ENCODE data around the gene NAPG. TPM values are rescaled to one million over a fixed set of nuclear protein-coding genes. Genes with fewer than 3 reads are reported as not detected.
"Not testable (repeated sequence)": the region's sequence is repeated elsewhere in the genome, so short reads cannot be mapped to it uniquely, and the experiment has no call there.

The NAPG gene
- total RNA-seq, 1 donor from 2014 or later = 28.1 TPM

DNA sequence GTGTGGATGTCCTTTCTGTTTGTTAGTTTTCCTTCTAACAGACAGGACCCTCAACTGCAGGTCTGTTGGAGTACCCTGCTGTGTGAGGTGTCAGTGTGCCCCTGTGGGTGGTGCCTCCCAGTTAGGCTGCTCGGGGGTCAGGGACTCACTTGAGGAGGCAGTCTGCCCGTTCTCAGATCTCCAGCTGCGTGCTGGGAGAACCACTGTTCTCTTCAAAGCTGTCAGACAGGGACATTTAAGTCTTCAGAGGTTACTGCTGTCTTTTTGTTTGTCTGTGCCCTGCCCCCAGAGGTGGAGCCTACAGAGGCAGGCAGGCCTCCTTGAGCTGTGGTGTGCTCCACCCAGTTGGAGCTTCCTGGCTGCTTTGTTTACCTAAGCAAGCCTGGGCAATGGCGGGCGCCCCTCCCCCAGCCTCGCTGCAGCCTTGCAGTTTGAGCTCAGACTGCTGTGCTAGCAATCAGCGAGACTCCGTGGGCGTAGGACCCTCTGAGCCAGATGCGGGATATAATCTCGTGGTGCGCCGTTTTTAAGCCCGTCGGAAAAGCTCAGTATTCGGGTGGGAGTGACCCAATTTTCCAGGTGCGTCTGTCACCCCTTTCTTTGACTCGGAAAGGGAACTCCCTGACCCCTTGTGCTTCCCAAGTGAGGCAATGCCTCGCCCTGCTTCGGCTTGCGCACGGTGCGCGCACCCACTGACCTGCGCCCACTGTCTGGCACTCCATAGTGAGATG is 52.2 kb downstream of the NAPG start:
- intact Hi-C loops (cut with DNase I); H3K27me3 ChIP-seq (ENCODE audit: low read depth); H3K9me3 ChIP-seq; DNase-seq; ATAC-seq; H3K4me3 ChIP-seq; H3K36me3 ChIP-seq; H3K4me1 ChIP-seq; H3K27ac ChIP-seq: not testable (repeated sequence)

DNA sequence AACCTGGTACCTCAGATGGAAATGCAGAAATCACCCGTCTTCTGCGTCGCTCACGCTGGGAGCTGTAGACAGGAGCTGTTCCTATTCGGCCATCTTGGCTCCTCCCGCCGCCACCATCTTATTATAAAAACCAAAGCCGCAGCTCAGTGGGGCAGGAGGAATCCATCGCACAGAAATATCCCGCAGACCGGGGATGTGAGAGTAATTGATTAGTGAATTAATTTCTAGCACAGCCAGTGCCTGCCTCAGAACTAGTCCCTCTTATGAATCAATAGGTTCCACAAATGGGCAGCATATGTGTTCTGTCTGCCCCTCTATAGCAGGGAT is 52.7 kb downstream of the NAPG start:
- DNase-seq; H3K27me3 ChIP-seq (ENCODE audit: low read depth); H3K4me3 ChIP-seq; H3K4me1 ChIP-seq; H3K27ac ChIP-seq; ATAC-seq; intact Hi-C loops (cut with DNase I); H3K36me3 ChIP-seq; H3K9me3 ChIP-seq: not testable (repeated sequence)

DNA sequence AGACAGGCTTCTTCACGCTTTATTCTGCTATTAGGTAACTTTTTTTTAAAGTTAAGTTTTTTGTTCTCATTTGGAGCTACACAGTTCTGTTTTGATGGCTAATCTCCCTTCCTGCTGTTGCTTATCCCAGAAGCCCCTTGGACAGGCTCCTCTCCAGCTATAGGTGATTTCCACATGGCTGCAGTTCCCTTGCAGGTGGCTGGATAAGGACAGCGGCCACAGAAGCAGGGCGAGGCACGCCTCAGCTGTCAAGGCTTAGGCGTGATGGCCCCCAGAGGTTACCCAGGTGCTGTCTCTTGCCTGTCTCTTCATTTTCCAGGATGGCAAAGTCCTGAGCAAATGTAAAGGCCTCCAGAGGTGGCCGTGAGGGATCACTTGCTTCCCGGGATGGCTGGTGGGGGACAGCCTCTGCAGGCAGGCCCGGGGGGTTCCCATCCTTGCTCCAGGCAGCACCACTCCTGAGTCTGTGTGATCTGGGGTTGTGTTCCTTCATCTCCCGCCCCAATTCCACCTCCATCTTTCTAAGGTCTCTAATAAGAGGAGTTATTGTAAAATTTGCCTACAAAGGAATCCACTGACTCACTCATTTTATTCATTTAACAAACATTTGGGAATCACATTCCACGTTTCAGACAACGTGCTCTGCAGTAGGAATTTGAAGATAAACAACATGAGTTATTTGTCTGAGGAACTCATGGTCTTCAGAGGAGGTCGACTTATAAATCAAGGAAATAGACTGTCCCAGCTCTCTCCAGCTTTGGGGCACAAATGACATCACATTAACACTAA is 53.4 kb downstream of the NAPG start:
- TF ChIP-seq, protein P1, sequence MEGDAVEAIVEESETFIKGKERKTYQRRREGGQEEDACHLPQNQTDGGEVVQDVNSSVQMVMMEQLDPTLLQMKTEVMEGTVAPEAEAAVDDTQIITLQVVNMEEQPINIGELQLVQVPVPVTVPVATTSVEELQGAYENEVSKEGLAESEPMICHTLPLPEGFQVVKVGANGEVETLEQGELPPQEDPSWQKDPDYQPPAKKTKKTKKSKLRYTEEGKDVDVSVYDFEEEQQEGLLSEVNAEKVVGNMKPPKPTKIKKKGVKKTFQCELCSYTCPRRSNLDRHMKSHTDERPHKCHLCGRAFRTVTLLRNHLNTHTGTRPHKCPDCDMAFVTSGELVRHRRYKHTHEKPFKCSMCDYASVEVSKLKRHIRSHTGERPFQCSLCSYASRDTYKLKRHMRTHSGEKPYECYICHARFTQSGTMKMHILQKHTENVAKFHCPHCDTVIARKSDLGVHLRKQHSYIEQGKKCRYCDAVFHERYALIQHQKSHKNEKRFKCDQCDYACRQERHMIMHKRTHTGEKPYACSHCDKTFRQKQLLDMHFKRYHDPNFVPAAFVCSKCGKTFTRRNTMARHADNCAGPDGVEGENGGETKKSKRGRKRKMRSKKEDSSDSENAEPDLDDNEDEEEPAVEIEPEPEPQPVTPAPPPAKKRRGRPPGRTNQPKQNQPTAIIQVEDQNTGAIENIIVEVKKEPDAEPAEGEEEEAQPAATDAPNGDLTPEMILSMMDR (IDR thresholded peaks at IDR 0.05) = no peak
- Histone ChIP-seq H3K9me3 (no peaks in the 10 kb centered on the region), H3K27ac (no peak overlapping the region), H3K36me3 (no peaks in the 10 kb centered on the region), H3K27me3 (ENCODE audit: low read depth) (no peaks in the 10 kb centered on the region), H3K4me1 (no peaks in the 10 kb centered on the region), H3K4me3 (no peak overlapping the region)
- intact Hi-C loops (cut with DNase I) = no loop called here
- DNase-seq = no peak
- no peak for ATAC-seq

DNA sequence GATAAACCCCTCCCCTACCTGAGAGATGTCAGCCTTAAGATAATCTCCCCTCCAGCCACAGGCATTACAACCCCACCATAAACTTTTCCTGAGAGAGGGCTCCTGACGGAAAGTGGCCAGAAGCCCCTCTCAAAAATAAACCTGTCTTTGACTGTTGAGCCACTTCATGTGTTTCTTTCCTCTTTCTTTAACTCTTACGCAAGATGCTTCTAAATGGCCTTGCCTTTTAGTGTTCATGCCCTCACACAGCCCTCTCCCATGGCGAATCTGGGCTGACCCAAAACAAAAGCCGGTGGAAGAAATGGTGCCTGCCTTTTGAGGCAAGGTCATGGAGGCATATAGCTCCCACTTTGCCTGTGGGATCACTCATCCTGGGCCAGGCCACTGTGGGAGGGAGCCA is 54.4 kb downstream of the NAPG start:
- Histone ChIP-seq H3K4me1 (no peaks in the 10 kb centered on the region), H3K27ac (no peak overlapping the region), H3K27me3 (ENCODE audit: low read depth) (no peaks in the 10 kb centered on the region), H3K9me3 (no peaks in the 10 kb centered on the region), H3K36me3 (no peaks in the 10 kb centered on the region), H3K4me3 (no peak overlapping the region)
- TF ChIP-seq, protein P1 (IDR thresholded peaks at IDR 0.05) = no peak
- no peak for ATAC-seq
- DNase-seq = no peak
- intact Hi-C loops (cut with DNase I) = no loop called here

DNA sequence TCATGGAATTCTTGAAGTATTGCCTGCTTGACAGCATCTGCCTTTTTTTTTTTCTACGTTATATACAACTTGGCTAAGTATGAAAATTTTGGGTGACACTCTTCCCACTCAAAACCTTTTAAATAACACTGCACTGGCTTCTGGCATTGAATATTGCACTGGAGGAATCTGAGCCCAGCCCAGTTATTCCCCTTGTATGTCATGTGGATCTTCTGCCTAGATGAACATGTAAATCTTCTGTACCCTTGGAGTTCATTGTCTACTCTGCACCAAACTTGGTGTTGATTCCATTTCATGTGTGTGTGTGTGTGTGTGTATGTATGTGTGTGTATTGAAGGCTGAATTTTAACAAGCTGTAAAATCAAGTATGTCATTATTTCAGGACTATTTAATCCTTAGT is 59.4 kb downstream of the NAPG start:
- TF ChIP-seq, protein P1 (IDR thresholded peaks at IDR 0.05) = no peak
- Histone ChIP-seq H3K36me3 (no peaks in the 10 kb centered on the region), H3K27me3 (ENCODE audit: low read depth) (no peaks in the 10 kb centered on the region), H3K4me1 (no peaks in the 10 kb centered on the region), H3K27ac (no peak overlapping the region), H3K9me3 (no peaks in the 10 kb centered on the region), H3K4me3 (no peak overlapping the region)
- intact Hi-C loops (cut with DNase I) = no loop called here
- DNase-seq (no peak), ATAC-seq (no peak)

DNA sequence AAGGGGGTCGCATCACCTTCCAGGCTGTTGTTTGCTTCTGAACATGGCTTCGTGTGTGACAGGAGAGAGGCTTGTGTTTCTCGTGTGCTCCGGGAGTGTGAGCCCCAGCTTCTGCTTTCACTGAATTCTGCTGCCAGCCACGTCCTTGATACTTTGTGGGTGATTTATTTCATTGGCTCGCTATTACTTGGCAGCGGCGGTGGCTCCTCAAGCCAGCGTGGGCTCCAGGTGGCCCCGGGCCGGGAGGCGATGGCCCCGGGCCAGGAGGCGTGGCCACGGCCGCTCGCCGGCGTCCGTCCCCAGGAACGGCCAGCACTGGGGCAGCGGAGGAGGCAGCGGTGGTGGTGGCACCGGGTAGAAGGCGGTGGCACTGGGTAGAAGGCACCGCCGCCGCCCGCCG is 63.1 kb downstream of the NAPG start:
- TF ChIP-seq, protein P1 (IDR thresholded peaks at IDR 0.05) = no peak
- no peak for ATAC-seq
- no peak overlapping the region for H3K4me3 ChIP-seq

More for the DNA sequence above, 63.1 kb downstream of the NAPG start:
- H3K36me3 ChIP-seq = no peaks in the 10 kb centered on the region
- intact Hi-C loops (cut with DNase I) = no loop called here
- no peaks in the 10 kb centered on the region for H3K27me3 ChIP-seq (ENCODE audit: low read depth)
- no peaks in the 10 kb centered on the region for H3K4me1 ChIP-seq
- DNase-seq = no peak
- H3K9me3 ChIP-seq = no peaks in the 10 kb centered on the region
- no peak overlapping the region for H3K27ac ChIP-seq
